Activated CD8-positive, alpha-beta memory T cell treated with anti-CD3 and anti-CD28 coated beads, Interleukin-2, amount 50 U/mL, for 48 hours (primary cell): ENCODE results near the gene COL25A1.
"Not testable (repeated sequence)": the region's sequence is repeated elsewhere in the genome, so short reads cannot be mapped to it uniquely, and the experiment has no call there.

Experiments used
- DNase-seq: peaks from one replicate; pipeline ENCODE4 v3.0.0-alpha.2; 2020

COL25A1 gene

GRCh38 chr4:109043286-109043685 lies 259.2 kb downstream of the COL25A1 start:
- no peak for DNase-seq

- no peak for DNase-seq
Observed at GRCh38 chr4:109041463-109042360, 260.7 kb downstream of the COL25A1 start.

GRCh38 chr4:109040441-109040840 lies 262.0 kb downstream of the COL25A1 start:
- DNase-seq = no peak

- no peak for DNase-seq
Observed at GRCh38 chr4:109037026-109037425, 265.4 kb downstream of the COL25A1 start.

DNA sequence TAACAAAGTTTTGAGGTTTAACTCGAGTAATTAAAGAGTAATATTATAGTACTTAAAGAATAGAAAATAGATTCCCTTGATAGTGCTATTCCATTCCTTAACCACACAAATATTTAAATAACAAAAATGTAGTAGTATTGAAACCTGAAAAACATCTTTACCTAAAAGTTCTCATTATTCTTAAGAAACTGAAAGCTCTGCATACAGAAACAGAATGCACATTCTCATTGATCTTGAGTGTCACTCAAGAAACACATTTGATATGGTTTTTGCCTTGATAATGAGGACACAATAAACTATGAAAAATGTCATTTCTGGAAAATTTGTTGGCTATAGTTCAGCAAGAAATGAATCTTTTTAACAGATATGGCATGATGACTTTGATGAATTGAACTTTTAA lies 268.5 kb downstream of the COL25A1 start:
- no peak for DNase-seq

- no peak for DNase-seq
Observed at GRCh38 chr4:109032671-109033070, 269.8 kb downstream of the COL25A1 start.

GRCh38 chr4:109029987-109030386 lies 272.5 kb downstream of the COL25A1 start:
- DNase-seq = no peak

- DNase-seq = no peak
Observed at GRCh38 chr4:109027016-109027500, 275.4 kb downstream of the COL25A1 start.

- DNase-seq = no peak
Observed at GRCh38 chr4:109026588-109026987, 275.9 kb downstream of the COL25A1 start.

DNA sequence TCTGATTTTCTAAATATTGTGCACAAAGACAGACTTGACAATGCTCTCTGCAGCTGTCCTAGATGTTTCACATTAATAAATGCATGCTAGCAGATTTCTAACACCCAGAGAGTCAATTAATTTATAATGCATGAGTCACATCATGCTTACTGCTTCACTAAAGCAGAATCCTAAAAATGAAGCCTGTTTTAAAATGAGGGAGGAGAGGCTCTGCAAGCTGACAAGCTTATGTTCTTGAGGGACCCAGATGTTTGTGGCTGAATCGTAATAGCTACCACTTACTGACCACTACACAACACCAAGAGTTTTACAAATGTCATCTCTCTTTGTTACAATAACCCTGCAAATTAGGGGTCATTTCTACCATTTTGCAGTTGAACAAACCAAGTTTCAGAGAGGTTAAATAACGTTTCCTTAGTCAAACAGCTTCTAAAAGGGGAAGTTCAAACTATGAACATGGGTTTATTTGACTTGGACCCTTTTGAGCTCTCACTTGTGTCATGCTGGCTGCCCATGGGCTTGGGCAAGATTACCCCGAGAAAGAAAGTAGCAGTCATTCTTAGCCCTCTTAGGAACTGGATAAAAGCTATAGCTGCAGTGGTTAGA lies 276.9 kb downstream of the COL25A1 start:
- no peak for DNase-seq

GRCh38 chr4:109022961-109023360 lies 279.5 kb downstream of the COL25A1 start:
- no peak for DNase-seq

GRCh38 chr4:109021630-109022029 lies 280.8 kb downstream of the COL25A1 start:
- DNase-seq = not testable (repeated sequence)

DNA sequence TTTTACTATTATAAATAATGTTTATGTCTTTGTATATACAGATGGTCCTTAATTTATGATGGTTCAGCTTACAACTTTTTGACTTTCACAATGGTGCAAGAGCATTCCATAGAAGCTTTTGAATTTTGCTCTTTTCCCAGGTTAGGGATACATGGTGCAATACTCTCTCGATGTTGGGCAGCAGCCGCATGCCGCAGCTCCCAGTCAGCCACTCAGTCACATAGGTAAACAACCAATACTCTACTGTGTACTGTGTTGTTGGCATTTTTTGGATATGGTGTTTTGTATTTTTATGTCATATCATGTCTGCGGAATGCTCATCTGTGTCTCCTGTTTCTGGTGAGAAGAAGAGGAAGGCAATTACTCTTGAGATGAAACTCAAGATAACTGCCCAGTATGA lies 281.6 kb downstream of the COL25A1 start:
- DNase-seq = no peak

- DNase-seq = no peak
Observed at GRCh38 chr4:109016200-109016599, 286.3 kb downstream of the COL25A1 start.

GRCh38 chr4:109015413-109015810 lies 287.0 kb downstream of the COL25A1 start:
- DNase-seq = no peak

DNA sequence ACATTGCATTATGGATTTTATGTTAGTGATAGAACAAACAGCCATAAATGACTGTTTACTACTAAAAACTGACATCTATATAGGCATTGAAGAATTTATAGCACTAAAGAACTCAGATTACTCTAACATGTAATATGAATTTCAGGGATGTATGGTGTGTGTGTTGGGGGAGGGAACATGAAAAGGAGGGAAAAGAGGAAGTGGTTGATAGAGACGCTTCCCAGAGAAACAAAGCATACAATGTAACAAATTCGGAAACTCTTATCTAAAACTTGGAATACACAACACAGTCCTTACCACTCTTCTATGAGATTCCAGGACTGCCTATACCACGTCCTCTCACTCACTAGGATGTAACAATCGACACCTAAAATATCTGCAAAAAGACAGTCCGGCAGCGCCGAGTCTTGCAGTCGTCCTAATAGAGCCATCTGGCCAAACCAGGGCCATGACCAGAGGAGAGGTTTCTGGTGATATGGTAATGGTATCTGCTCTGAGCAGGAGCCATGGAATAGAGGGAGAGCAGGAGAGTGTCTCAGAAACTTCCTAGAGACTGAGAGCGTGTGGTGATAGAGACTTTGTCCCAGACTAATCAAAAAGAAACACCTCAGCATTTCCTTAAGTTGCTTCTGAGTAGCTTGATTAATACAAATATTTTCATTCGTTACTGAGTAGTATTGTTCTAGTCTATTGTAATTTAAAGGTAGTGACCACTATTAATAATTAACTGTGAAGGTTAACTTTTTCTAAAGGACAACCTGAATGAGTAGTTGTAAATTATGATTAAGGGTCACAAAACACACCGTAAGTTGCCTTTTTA lies 287.7 kb downstream of the COL25A1 start:
- no peak for DNase-seq

- no peak for DNase-seq
Observed at GRCh38 chr4:109012286-109012880, 290.1 kb downstream of the COL25A1 start.

GRCh38 chr4:109011241-109012026 lies 291.0 kb downstream of the COL25A1 start:
- DNase-seq = no peak

DNA sequence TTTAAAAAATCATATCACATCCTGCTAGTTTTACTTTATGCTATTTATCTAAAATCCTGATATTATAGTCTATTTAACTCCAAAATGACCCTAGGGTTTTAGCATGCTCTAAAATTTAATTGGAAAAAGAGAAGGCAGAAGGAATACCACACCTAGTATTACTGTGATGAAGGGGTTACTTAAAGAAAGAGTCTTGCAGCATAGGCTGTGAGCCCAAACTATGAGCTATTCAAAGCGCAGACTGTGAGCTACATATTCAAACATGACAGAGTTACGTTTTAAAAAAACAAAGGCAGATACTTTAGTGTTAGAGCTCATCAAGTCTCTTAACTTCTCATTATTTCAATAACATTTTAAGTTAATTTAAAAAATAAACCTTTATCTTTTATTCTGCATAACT lies 291.9 kb downstream of the COL25A1 start:
- DNase-seq = no peak

DNA sequence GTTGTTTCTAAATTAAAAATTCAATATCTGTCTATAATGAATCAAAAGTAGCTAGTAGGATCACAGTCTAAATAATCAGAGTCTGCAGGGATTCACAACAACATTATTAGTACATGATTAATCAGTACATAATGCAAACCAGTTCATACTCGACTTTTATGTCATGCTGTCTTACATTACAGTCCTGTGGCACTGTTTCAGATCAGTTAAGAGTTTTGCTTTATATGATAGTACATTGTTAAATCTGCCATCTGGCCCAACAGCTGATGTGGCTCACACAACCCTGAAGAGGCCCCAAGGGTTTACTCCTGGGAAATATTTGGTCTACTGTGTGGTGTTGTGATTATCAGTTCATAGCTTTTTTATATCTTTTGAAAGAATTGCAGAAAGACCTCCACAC lies 292.5 kb downstream of the COL25A1 start:
- DNase-seq = no peak

DNA sequence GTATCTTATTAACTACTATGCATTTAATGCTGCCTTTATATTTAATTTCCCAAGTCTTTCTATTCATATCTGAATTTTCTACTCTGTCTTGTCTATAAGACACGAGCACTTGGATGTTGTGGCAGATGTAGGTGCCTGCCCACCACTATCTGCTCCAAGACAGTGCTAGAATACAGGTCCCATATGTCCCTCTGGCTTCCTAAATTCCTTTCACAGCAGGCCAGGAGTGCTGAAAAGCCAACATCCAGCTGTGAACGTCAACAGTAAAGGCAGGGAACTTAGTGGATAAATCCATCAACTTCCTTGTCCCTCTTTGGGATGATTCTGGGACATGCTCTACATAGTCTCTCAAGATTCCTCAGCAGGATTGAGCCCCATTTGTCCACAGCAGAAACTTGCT lies 294.5 kb downstream of the COL25A1 start:
- no peak for DNase-seq

DNA sequence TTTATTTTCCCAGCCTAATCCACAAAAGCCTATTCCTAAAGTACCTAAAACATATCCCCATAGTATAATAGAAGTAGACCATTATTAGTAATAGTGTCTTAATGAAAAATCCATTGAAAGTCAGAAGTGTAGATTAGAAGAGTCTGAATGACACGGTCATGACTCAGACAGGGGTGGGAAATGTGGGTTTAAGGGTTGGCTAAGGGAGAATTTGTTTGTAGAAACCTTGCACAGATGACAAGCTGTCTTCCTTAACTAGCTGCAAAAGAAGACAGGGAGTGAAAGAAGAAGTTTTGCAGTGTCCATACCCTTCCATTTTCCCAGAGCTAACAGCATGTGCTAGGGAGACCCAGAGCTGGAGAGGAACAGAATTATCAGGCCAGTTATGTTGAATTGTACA lies 296.9 kb downstream of the COL25A1 start:
- DNase-seq = no peak
